BE2C (cell line): ENCODE results near the gene PPP6R2.

ENCODE experiments used
- DNase-seq: peaks from one replicate; pipeline ENCODE4 v3.0.0-alpha.2; 2020
- H3K27me3 ChIP-seq: fragments of 250-450 bp; sonication (Bioruptor Pico); 2 replicates; pipeline ENCODE4 v1.5.1; 2020; ENCODE audit warnings: mild to moderate bottlenecking
- H3K36me3 ChIP-seq: fragments of 250-450 bp; sonication (Bioruptor Pico); 2 replicates; pipeline ENCODE4 v1.5.1; 2020; ENCODE audit warnings: mild to moderate bottlenecking
- H3K4me1 ChIP-seq: fragments of 250-450 bp; sonication (Bioruptor Pico); 2 replicates; pipeline ENCODE4 v1.5.1; 2020
- H3K4me3 ChIP-seq: 2 replicates; pipeline ENCODE4 v1.5.1; 2011; ENCODE audit warnings: low read depth, low read length
- H3K9me3 ChIP-seq: fragments of 250-450 bp; sonication (Bioruptor Pico); 2 replicates; pipeline ENCODE4 v1.5.1; 2020
- TF ChIP-seq, protein P1 (sequence below): IDR thresholded peaks from 2 replicates; pipeline ENCODE4 v1.5.1; 2012; ENCODE audit warnings: mild to moderate bottlenecking, low read depth, low read length

Gene PPP6R2

DNA sequence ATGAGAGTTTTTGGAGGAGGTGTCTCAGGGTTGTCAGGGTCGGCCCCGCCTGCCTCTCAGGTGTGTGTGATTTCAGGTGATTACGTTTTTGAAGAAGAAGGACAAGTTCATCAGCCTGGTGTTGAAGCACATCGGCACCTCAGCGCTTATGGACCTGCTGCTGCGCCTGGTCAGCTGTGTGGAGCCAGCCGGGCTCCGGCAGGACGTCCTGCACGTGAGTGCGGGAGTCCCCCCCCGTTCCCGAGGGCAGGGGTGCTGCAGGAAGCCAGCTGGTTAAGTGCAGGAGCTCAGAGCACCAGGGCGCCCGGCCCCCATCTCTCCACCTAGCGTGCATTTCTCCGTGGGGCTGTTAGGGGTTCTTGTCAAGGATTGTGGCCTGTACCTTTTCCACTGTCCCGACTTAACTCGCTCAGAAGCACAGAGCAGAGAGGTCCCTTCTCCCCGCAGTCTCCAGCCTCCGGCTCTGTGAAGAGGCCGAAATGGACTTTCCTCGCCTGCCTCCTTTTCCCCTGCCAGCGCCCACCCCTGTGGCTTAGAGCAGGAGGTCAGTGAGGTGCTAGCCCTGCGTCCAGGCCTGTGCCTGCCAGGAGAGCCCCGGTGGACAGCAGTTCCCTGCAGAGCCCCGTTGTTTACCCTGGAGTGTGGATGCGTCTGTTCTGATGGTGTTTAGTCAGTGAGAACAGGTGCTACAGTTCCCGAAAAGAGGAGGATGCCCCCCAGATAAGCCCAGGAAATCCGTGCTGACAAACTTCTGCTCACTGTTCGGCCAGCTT is 71.5 kb downstream of the PPP6R2 start:
- TF ChIP-seq, protein P1, sequence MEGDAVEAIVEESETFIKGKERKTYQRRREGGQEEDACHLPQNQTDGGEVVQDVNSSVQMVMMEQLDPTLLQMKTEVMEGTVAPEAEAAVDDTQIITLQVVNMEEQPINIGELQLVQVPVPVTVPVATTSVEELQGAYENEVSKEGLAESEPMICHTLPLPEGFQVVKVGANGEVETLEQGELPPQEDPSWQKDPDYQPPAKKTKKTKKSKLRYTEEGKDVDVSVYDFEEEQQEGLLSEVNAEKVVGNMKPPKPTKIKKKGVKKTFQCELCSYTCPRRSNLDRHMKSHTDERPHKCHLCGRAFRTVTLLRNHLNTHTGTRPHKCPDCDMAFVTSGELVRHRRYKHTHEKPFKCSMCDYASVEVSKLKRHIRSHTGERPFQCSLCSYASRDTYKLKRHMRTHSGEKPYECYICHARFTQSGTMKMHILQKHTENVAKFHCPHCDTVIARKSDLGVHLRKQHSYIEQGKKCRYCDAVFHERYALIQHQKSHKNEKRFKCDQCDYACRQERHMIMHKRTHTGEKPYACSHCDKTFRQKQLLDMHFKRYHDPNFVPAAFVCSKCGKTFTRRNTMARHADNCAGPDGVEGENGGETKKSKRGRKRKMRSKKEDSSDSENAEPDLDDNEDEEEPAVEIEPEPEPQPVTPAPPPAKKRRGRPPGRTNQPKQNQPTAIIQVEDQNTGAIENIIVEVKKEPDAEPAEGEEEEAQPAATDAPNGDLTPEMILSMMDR: no peak
- Histone ChIP-seq H3K27me3 (no peaks in the 10 kb centered on the region), H3K36me3 (peaks cover 56% of the 10 kb centered on the region), H3K9me3 (no peaks in the 10 kb centered on the region), H3K4me3 (no peak overlapping the region), H3K4me1 (no peaks in the 10 kb centered on the region)
- DNase-seq: no peak

DNA sequence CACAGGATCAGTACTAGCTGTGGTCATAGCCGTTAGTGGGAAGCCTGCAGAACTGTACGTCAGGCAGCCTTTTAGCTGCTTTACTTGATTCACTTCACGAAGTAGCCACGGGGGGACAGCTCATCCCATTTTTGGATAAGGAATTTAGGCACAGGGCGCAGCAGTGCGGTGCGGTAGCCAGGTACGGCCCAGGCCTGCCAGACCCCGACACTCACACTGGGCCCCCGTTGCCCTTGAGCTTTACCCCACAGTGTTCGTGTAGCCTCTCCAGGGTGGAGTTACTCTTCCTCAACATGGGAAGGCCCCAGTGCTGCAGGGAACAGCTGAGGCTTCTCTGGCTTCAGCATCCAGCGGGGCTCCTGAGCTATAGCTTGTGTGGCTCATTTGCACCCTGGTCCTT is 72.3 kb downstream of the PPP6R2 start:
- H3K36me3 ChIP-seq: peaks cover 52% of the 10 kb centered on the region
- TF ChIP-seq, protein P1: no peak

DNA sequence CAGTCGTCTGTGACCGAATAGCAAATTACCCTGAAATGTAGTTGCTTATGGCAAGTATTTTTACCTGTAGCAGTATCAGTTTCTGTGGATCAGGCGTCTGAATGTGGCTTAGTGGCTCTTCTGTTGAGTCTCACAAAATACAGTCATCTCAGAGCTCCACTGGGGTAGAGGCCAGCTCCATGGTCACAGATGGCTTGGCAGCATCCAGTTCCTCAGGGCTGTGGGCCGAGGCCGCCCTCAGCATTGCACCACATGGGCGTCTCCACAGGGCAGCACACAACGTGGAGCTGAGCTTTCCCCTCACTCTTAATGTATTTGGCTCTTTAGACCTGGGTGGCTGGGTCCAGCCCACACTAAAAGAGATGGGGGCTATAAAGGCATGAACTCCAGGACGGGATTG is 73.9 kb downstream of the PPP6R2 start:
- no peak for DNase-seq
- Histone ChIP-seq H3K9me3 (no peaks in the 10 kb centered on the region), H3K4me1 (no peaks in the 10 kb centered on the region), H3K36me3 (peaks cover 49% of the 10 kb centered on the region), H3K4me3 (no peak overlapping the region), H3K27me3 (no peaks in the 10 kb centered on the region)
- TF ChIP-seq, protein P1: no peak

More for the DNA sequence above, 72.3 kb downstream of the PPP6R2 start:
- no peak for DNase-seq
- Histone ChIP-seq H3K4me3 (no peak overlapping the region), H3K9me3 (no peaks in the 10 kb centered on the region), H3K4me1 (no peaks in the 10 kb centered on the region), H3K27me3 (no peaks in the 10 kb centered on the region)

DNA sequence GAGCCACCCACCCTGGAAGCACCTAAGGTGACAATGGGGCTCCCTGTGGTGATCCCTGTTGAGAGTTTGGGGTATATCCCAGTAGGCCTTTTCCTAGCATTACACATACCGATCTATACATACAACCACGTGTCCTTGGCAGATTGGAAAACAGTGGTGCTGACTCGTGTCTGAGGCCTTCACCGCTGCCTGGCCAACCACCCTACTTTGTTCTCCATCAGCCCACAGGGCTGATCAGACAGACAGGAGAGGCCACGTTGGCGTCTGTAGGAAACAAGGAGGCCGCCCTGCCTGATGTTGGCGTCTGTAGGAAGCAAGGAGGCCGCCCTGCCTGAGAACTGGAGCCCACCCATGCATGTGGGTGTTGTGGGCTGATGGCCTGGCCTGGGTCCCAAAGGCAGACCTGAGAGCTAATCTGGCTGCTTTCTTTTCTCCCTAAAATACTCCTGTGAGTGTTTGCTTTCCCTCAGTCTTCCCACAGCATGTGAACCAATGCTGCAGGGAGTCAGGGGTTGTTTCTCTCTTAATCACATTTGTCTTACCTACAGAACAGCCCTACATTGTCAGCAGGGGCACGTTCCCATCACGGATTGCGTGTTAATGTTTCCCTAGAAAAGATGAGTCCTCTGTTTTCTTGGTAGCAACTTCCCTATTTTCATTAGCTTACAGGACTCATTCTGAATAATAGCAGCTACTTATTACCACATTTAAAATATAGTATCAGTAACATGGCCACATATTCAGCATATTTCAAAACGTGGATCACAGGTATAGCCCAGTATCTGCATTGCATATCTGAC is 74.5 kb downstream of the PPP6R2 start:
- H3K36me3 ChIP-seq: peaks cover 55% of the 10 kb centered on the region
- H3K4me1 ChIP-seq: no peaks in the 10 kb centered on the region
- no peaks in the 10 kb centered on the region for H3K9me3 ChIP-seq
- DNase-seq: no peak
- TF ChIP-seq, protein P1: no peak
- H3K27me3 ChIP-seq: no peaks in the 10 kb centered on the region
- H3K4me3 ChIP-seq: no peak overlapping the region

DNA sequence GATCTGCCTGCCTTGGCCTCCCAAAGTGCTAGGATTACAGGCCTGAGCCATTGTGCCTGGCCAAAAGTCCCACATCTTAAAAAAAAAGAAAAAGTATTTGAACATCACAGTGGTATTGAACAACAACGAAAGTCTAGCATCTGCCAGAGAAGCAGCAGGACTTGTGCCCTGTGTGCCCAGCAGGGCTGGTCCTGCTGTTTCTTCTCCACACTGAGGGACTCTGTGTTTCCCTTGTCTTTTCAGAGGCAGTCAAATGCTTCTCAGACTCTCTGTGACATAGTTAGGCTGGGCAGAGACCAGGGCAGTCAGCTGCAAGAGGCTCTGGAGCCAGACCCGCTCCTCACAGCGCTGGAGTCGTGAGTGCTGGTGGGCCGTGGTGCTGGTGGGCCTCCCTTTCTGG is 75.5 kb downstream of the PPP6R2 start:
- H3K9me3 ChIP-seq: no peaks in the 10 kb centered on the region
- no peak for DNase-seq
- TF ChIP-seq, protein P1: no peak
- H3K36me3 ChIP-seq: peaks cover 63% of the 10 kb centered on the region
- no peak overlapping the region for H3K4me3 ChIP-seq
- no peaks in the 10 kb centered on the region for H3K4me1 ChIP-seq
- H3K27me3 ChIP-seq: no peaks in the 10 kb centered on the region

DNA sequence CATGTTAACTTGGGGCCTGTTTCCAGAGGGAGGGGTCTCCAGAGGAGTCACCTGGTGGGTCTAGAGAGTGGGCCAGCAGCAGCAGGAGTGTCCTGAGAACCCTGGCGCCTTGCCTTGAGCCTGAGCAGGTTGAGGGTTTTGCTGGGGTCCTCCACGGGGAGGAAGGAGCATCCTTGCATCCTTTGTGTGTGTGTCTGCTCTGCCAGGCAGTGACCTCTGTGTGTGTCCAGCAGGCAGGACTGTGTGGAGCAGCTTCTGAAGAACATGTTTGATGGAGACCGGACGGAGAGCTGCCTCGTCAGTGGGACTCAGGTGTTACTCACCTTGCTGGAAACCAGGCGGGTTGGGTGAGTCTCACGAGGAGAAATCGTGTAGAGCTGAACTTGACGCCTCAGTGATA is 76.0 kb downstream of the PPP6R2 start:
- TF ChIP-seq, protein P1: no peak
- no peaks in the 10 kb centered on the region for H3K9me3 ChIP-seq
- H3K4me3 ChIP-seq: no peak overlapping the region
- no peak for DNase-seq
- no peaks in the 10 kb centered on the region for H3K4me1 ChIP-seq
- peaks cover 64% of the 10 kb centered on the region for H3K36me3 ChIP-seq
- no peaks in the 10 kb centered on the region for H3K27me3 ChIP-seq
